ENCODE measurements around the gene IGDCC3. TPM values are rescaled to one million over a fixed set of nuclear protein-coding genes. Genes with fewer than 3 reads are reported as not detected.

Gene IGDCC3
- total and polyA plus RNA-seq, 2 of the 8 experiments (the other 6 are each of a cell fraction or from before 2014, with no cell fraction given): 26.8 to 45.7 TPM

DNA sequence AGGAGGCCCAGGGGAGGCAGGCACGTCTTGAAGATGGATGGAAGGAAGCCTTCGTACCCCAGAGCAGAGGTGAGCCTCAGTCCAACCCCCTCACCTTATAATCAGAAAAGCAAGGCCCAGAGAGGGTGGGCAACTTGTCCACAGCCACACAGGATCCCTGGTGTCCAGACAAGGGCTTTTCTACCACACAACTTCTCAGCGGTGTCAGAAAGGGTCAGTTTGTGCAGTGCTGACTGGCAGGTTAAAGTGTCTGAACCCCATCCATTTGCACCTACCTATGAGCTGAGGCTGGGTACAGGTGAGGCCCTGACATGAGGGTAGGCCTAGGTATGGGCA lies 8.6 kb downstream of the IGDCC3 start (continued):
- TF ChIP-seq, protein P1, sequence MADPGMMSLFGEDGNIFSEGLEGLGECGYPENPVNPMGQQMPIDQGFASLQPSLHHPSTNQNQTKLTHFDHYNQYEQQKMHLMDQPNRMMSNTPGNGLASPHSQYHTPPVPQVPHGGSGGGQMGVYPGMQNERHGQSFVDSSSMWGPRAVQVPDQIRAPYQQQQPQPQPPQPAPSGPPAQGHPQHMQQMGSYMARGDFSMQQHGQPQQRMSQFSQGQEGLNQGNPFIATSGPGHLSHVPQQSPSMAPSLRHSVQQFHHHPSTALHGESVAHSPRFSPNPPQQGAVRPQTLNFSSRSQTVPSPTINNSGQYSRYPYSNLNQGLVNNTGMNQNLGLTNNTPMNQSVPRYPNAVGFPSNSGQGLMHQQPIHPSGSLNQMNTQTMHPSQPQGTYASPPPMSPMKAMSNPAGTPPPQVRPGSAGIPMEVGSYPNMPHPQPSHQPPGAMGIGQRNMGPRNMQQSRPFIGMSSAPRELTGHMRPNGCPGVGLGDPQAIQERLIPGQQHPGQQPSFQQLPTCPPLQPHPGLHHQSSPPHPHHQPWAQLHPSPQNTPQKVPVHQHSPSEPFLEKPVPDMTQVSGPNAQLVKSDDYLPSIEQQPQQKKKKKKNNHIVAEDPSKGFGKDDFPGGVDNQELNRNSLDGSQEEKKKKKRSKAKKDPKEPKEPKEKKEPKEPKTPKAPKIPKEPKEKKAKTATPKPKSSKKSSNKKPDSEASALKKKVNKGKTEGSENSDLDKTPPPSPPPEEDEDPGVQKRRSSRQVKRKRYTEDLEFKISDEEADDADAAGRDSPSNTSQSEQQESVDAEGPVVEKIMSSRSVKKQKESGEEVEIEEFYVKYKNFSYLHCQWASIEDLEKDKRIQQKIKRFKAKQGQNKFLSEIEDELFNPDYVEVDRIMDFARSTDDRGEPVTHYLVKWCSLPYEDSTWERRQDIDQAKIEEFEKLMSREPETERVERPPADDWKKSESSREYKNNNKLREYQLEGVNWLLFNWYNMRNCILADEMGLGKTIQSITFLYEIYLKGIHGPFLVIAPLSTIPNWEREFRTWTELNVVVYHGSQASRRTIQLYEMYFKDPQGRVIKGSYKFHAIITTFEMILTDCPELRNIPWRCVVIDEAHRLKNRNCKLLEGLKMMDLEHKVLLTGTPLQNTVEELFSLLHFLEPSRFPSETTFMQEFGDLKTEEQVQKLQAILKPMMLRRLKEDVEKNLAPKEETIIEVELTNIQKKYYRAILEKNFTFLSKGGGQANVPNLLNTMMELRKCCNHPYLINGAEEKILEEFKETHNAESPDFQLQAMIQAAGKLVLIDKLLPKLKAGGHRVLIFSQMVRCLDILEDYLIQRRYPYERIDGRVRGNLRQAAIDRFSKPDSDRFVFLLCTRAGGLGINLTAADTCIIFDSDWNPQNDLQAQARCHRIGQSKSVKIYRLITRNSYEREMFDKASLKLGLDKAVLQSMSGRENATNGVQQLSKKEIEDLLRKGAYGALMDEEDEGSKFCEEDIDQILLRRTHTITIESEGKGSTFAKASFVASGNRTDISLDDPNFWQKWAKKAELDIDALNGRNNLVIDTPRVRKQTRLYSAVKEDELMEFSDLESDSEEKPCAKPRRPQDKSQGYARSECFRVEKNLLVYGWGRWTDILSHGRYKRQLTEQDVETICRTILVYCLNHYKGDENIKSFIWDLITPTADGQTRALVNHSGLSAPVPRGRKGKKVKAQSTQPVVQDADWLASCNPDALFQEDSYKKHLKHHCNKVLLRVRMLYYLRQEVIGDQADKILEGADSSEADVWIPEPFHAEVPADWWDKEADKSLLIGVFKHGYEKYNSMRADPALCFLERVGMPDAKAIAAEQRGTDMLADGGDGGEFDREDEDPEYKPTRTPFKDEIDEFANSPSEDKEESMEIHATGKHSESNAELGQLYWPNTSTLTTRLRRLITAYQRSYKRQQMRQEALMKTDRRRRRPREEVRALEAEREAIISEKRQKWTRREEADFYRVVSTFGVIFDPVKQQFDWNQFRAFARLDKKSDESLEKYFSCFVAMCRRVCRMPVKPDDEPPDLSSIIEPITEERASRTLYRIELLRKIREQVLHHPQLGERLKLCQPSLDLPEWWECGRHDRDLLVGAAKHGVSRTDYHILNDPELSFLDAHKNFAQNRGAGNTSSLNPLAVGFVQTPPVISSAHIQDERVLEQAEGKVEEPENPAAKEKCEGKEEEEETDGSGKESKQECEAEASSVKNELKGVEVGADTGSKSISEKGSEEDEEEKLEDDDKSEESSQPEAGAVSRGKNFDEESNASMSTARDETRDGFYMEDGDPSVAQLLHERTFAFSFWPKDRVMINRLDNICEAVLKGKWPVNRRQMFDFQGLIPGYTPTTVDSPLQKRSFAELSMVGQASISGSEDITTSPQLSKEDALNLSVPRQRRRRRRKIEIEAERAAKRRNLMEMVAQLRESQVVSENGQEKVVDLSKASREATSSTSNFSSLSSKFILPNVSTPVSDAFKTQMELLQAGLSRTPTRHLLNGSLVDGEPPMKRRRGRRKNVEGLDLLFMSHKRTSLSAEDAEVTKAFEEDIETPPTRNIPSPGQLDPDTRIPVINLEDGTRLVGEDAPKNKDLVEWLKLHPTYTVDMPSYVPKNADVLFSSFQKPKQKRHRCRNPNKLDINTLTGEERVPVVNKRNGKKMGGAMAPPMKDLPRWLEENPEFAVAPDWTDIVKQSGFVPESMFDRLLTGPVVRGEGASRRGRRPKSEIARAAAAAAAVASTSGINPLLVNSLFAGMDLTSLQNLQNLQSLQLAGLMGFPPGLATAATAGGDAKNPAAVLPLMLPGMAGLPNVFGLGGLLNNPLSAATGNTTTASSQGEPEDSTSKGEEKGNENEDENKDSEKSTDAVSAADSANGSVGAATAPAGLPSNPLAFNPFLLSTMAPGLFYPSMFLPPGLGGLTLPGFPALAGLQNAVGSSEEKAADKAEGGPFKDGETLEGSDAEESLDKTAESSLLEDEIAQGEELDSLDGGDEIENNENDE (IDR thresholded peaks at IDR 0.05; ENCODE audit: insufficient replicate concordance, low read length): no peak
- TF ChIP-seq HDAC6 (IDR thresholded peaks at IDR 0.05; ENCODE audit: low read depth, low read length) (no peak), GABPA (IDR thresholded peaks at IDR 0.05; ENCODE audit: borderline replicate concordance, insufficient read depth, low read length) (no peak), HDAC2 (IDR thresholded peaks at IDR 0.05; ENCODE audit: borderline replicate concordance in 1 of 2, low read depth in 2 of 2, low read length in 2 of 2) (no peak), TBP (IDR thresholded peaks at IDR 0.05; ENCODE audit: low read depth, low read length) (no peak), KDM4A (IDR thresholded peaks at IDR 0.05; ENCODE audit: low read depth, low read length, severe bottlenecking) (no peak), SP2 (IDR thresholded peaks at IDR 0.05; ENCODE audit: low read length) (no peak), SIN3A (conservative IDR thresholded peaks at IDR 0.05 in 1 of 2, IDR thresholded peaks at IDR 0.05 in 1 of 2; ENCODE audit: low read depth in 1 of 2, low read length in 2 of 2) (no peak), ASH2L (IDR thresholded peaks at IDR 0.05; ENCODE audit: low read length) (no peak), SRF (IDR thresholded peaks at IDR 0.05; ENCODE audit: low read depth, low read length) (no peak), SIX5 (IDR thresholded peaks at IDR 0.05; ENCODE audit: low read depth, low read length) (no peak), KDM5A (IDR thresholded peaks at IDR 0.05; ENCODE audit: low read length) (no peak)

Data from H1 (cell line).